ENCODE data around the gene RSAD2.

DNA sequence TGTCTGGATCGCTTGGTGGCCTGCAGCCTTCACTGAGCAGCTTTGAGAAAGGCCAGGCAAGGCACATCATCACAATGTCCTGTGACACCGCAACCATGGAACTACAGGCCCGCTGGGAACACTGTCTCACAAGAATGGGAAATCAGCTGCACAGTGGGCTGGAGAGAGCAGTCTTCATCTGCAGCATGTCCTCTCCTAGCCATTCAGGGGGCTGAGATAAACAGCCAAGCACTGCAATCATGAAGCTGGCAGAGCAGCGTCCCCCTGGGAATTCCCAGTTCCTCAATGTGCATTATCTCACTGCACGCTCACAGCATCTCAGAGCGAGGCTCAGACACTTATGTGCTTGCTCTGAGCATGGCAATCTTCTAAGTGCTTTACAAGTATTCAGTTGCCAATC is 13.8 kb upstream of the RSAD2 start:
- TF ChIP-seq, protein P1, sequence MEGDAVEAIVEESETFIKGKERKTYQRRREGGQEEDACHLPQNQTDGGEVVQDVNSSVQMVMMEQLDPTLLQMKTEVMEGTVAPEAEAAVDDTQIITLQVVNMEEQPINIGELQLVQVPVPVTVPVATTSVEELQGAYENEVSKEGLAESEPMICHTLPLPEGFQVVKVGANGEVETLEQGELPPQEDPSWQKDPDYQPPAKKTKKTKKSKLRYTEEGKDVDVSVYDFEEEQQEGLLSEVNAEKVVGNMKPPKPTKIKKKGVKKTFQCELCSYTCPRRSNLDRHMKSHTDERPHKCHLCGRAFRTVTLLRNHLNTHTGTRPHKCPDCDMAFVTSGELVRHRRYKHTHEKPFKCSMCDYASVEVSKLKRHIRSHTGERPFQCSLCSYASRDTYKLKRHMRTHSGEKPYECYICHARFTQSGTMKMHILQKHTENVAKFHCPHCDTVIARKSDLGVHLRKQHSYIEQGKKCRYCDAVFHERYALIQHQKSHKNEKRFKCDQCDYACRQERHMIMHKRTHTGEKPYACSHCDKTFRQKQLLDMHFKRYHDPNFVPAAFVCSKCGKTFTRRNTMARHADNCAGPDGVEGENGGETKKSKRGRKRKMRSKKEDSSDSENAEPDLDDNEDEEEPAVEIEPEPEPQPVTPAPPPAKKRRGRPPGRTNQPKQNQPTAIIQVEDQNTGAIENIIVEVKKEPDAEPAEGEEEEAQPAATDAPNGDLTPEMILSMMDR (IDR thresholded peaks at IDR 0.05; ENCODE audit: low read length): no peak
- no peak for TF ChIP-seq EZH2 (IDR thresholded peaks at IDR 0.05; ENCODE audit: borderline replicate concordance, low read length)
